IPS DF 6.9 (cell line): ENCODE results near the gene LIN28B.
"Not testable (repeated sequence)": the region's sequence is repeated elsewhere in the genome, so short reads cannot be mapped to it uniquely, and the experiment has no call there.

Experiments
- DNase-seq: peaks from one replicate; pipeline ENCODE4 v3.0.0-alpha.2; 2013; ENCODE audit warnings: low read depth, low spot score
- H3K27ac ChIP-seq: one replicate; pipeline ENCODE4 v1.5.1; 2013; ENCODE audit warnings: low read length, control low read depth
- H3K27me3 ChIP-seq: 2 replicates; pipeline ENCODE4 v1.6.1; 2013; ENCODE audit warnings: mild to moderate bottlenecking, low read length; ENCODE audit not compliant: control insufficient read depth, insufficient read depth
- H3K36me3 ChIP-seq: 2 replicates; pipeline ENCODE4 v1.6.1; 2013; ENCODE audit warnings: low read length; ENCODE audit not compliant: control insufficient read depth, insufficient read depth
- H3K4me1 ChIP-seq: 2 replicates; pipeline ENCODE4 v1.6.1; 2013; ENCODE audit warnings: low read length; ENCODE audit not compliant: control insufficient read depth, insufficient read depth
- H3K4me3 ChIP-seq: 2 replicates; pipeline ENCODE4 v1.5.1; 2013; ENCODE audit warnings: mild to moderate bottlenecking, low read length
- H3K9me3 ChIP-seq: 2 replicates; pipeline ENCODE4 v1.6.1; 2013; ENCODE audit warnings: low read length, inconsistent platforms; ENCODE audit not compliant: control insufficient read depth, insufficient read depth
- WGBS: extraction: QIAGEN DNeasy Blood & Tissue Kit; methylation state at CpG from one replicate; pipeline ENCODE4 v1.1.7; 2013; ENCODE audit warnings: mixed read lengths, missing lambda C conversion rate; ENCODE audit not compliant: insufficient read length, insufficient coverage; 5-methylcytosine and 5-hydroxymethylcytosine counted together

The LIN28B gene

DNA sequence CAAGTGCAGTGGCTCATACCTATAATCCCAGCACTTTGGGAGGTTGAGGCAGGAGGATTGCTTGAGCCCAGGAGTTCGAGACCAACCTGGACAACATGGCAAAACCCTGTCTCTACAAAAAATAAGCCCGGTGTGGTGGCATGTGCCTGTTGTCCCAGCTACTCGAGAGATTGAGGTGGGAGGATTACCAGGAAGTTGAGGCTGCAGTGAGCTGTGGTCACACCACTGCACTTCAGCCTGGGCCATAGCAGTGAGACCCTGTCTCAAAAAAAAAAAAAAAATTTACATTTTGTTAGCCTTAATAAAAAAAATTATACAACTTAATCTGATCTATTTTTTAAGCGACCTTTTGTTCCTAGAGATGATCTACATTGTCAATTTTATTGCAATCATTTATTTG is 56.6 kb downstream of the LIN28B start:
- not testable (repeated sequence) for H3K9me3 ChIP-seq, H3K27me3 ChIP-seq, H3K27ac ChIP-seq, DNase-seq, H3K4me1 ChIP-seq, H3K4me3 ChIP-seq, H3K36me3 ChIP-seq
- no CpG with 5 or more reads among the region's 4 CpGs for WGBS

DNA sequence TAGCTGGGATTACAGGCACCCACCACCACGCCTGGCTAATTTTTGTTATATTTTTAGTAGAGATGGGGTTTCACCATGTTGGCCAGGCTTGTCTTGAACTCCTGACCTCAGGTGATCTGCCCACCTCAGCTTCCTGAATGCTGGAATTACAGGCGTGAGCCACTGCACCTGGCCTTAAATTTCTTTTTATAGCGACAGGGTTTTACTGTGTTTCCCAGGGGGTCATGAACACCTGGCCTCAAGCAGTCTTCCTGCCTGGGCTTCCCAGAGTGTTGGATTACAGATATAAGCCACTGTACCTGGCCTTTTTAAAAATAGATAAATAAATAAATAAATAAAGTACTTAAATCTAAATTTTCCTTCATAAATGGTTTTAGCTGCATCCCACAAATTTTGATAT is 57.5 kb downstream of the LIN28B start:
- Histone ChIP-seq H3K9me3 (no peaks in the 10 kb centered on the region), H3K4me1 (no peaks in the 10 kb centered on the region; the same call in 1 of the 2 replicates), H3K27ac (no peak overlapping the region), H3K27me3 (no peaks in the 10 kb centered on the region), H3K36me3 (no peaks in the 10 kb centered on the region), H3K4me3 (no peak overlapping the region)
- no CpG with 5 or more reads among the region's 3 CpGs for WGBS
- DNase-seq = no peak

DNA sequence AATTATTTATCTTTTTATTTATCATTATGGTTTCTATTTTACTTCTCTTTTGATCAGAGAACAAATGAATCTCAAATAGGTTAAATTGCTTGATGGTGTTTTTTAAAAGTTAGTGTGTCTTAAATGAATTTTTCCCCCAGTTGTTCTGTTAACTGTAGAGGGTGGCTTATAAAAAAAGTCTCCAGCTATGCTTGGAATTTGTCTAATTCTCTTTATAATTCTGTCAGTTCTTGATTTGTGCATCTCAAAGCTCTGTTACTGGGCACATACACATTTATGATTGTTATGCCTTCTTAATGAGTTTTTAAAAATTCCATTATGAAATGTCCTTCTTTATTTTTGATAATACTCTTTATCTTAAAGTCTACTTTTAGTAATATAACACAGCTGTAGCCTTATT is 58.0 kb downstream of the LIN28B start:
- Histone ChIP-seq H3K36me3 (no peaks in the 10 kb centered on the region), H3K27me3 (no peaks in the 10 kb centered on the region), H3K9me3 (no peaks in the 10 kb centered on the region), H3K4me3 (no peak overlapping the region), H3K27ac (no peak overlapping the region), H3K4me1 (no peaks in the 10 kb centered on the region; the same call in 1 of the 2 replicates)
- no peak for DNase-seq

GRCh38 chr6:105015482-105015881 is 58.6 kb downstream of the LIN28B start:
- Histone ChIP-seq H3K9me3 (no peaks in the 10 kb centered on the region), H3K4me1 (no peaks in the 10 kb centered on the region; the same call in 1 of the 2 replicates), H3K27ac (no peak overlapping the region), H3K27me3 (no peaks in the 10 kb centered on the region), H3K36me3 (no peaks in the 10 kb centered on the region), H3K4me3 (no peak overlapping the region)
- DNase-seq = no peak
- no CpG with 5 or more reads among the region's 2 CpGs for WGBS

DNA sequence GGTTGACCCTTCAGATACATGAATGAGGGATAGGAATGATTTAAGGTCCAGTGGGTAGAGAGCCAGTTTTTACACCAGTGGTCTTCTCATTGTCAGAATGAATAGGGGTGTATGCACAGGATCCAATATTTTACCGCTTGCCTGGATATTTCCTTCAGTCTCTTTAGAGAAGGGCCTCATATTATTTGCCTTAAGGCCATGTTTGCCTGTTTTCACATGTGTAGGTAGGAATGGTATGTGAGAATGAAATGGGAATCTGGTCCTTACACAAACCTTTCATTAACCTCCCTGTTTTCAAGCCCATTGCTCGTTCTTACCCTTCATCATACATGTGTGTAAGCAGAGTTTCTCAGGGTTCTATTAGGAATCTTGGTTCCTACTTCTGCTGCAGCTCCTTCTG is 62.4 kb downstream of the LIN28B start:
- WGBS = no CpG with 5 or more reads among the region's 2 CpGs
- Histone ChIP-seq H3K9me3 (no peaks in the 10 kb centered on the region), H3K4me3 (no peak overlapping the region)

GRCh38 chr6:105021399-105021798 is 64.5 kb downstream of the LIN28B start:
- no CpG with 5 or more reads among the region's 3 CpGs for WGBS
- DNase-seq = no peak

More for the DNA sequence above, 62.4 kb downstream of the LIN28B start:
- no peaks in the 10 kb centered on the region for H3K27me3 ChIP-seq
- H3K4me1 ChIP-seq = no peaks in the 10 kb centered on the region; the same call in 1 of the 2 replicates
- H3K36me3 ChIP-seq = no peaks in the 10 kb centered on the region
- H3K27ac ChIP-seq = no peak overlapping the region
- no peak for DNase-seq

DNA sequence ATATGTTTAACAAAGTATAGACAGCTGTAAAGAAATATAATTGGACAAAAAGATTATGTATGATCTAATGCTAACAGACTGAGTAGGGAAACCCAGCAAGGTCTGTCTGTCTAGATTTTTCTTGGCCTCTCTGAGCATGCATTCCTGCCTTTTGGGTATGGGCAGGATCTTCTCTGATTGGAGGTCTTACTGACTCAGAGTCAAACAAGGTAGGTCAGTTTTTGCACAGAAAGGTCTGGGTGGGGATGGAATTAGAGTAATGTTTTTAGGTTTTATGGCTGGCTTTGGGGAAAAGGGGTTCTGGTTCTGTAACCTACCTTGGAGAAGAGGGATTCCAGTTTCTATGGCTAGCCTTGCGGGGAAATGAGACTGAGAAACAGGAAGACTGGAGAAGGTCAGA is 65.5 kb downstream of the LIN28B start:
- no peaks in the 10 kb centered on the region for H3K9me3 ChIP-seq
- no peak overlapping the region for H3K4me3 ChIP-seq
- no peak for DNase-seq
- WGBS = no CpG with 5 or more reads among the region's 1 CpG
- no peaks in the 10 kb centered on the region for H3K27me3 ChIP-seq
- H3K4me1 ChIP-seq = no peaks in the 10 kb centered on the region
- H3K36me3 ChIP-seq = no peaks in the 10 kb centered on the region
- H3K27ac ChIP-seq = no peak overlapping the region

More at GRCh38 chr6:105021399-105021798, 64.5 kb downstream of the LIN28B start:
- no peak overlapping the region for H3K4me3 ChIP-seq
- no peak overlapping the region for H3K27ac ChIP-seq
- H3K4me1 ChIP-seq = no peaks in the 10 kb centered on the region
- no peaks in the 10 kb centered on the region for H3K9me3 ChIP-seq
- H3K36me3 ChIP-seq = no peaks in the 10 kb centered on the region
- H3K27me3 ChIP-seq = no peaks in the 10 kb centered on the region

- Histone ChIP-seq H3K27ac (no peak overlapping the region), H3K36me3 (no peaks in the 10 kb centered on the region), H3K4me1 (no peaks in the 10 kb centered on the region), H3K9me3 (no peaks in the 10 kb centered on the region), H3K4me3 (no peak overlapping the region), H3K27me3 (no peaks in the 10 kb centered on the region)
- DNase-seq = no peak
- no CpG with 5 or more reads among the region's 3 CpGs for WGBS
These were observed 67.9 kb downstream of the LIN28B start for GRCh38 chr6:105024803-105025202.

GRCh38 chr6:105028898-105029297 is 72.0 kb downstream of the LIN28B start:
- Histone ChIP-seq H3K36me3 (no peaks in the 10 kb centered on the region), H3K4me3 (no peak overlapping the region), H3K4me1 (no peaks in the 10 kb centered on the region), H3K9me3 (no peaks in the 10 kb centered on the region), H3K27me3 (no peaks in the 10 kb centered on the region), H3K27ac (no peak overlapping the region)
- DNase-seq = no peak
- no CpG with 5 or more reads among the region's 4 CpGs for WGBS

DNA sequence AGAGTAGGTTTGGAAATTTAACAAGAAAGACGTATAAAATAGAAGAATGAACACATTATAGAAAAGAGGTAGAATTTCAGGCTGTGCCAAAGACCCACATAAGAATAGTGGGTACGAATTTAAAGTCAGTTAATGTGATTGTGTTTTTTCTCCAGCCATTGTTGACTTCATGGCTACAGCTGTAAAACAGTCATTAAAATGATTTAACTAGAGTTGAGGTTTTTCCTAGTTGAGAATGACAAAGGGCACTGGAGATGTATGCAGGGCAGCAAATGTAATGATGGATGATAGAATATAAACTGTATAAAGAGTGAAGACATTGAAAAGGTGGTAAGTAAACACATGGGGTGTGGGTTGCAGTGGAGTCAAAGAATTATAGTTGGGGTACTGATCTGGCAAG is 72.7 kb downstream of the LIN28B start:
- no peaks in the 10 kb centered on the region for H3K27me3 ChIP-seq
- H3K4me1 ChIP-seq = no peaks in the 10 kb centered on the region
- DNase-seq = no peak
- WGBS = 100% methylated on average over 1 of the region's 2 CpGs
- no peaks in the 10 kb centered on the region for H3K36me3 ChIP-seq
- no peak overlapping the region for H3K4me3 ChIP-seq
- no peaks in the 10 kb centered on the region for H3K9me3 ChIP-seq
- no peak overlapping the region for H3K27ac ChIP-seq

DNA sequence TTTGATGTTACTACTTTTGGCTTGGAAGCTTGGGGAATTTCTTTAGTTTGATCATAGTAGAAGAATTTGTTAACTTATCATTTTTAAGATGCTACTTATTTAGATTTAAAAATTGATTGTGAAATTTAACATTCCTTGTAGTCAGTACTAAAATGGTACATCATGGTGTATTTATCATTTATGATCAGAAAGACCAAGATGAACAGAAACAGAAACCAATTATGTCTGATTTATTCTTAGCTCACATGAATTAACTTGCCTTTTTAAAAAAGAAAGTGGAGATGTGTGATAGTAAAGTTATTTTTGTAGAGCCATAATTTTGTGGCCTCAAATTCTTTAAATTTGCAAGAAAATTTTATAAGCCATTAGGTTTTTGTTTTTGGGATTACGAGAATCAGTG is 77.6 kb downstream of the LIN28B start:
- no CpG with 5 or more reads among the region's 1 CpG for WGBS
- Histone ChIP-seq H3K36me3 (no peaks in the 10 kb centered on the region), H3K27ac (no peak overlapping the region), H3K27me3 (no peaks in the 10 kb centered on the region), H3K4me1 (no peaks in the 10 kb centered on the region), H3K4me3 (no peak overlapping the region), H3K9me3 (no peaks in the 10 kb centered on the region)
- no peak for DNase-seq
